Suprapubic skin (tissue), 4 donors: Measurements from ENCODE around the gene ALLC.

ENCODE experiments used
- CTCF ChIP-seq, 2 donors: fragments of 200-600 bp in 1 of 2; fragments of 450-650 bp in 1 of 2; sonication (generic) in 1 of 2; IDR thresholded peaks; one replicate each; pipeline ENCODE4 v1.5.1; 2016 to 2019; ENCODE audit warnings: antibody characterized with exemption in 2 of 2, mild to moderate bottlenecking in 1 of 2, moderate library complexity in 1 of 2
- EP300 ChIP-seq: sonication (generic); formaldehyde crosslinking; IDR thresholded peaks from one replicate; pipeline ENCODE4 v1.6.1; 2017; ENCODE audit warnings: antibody characterized with exemption
- POLR2AphosphoS5 ChIP-seq, 3 donors: sonication (generic); formaldehyde crosslinking; IDR thresholded peaks; one replicate each; pipeline ENCODE4 v1.6.1; 2017; ENCODE audit warnings: antibody characterized with exemption in 3 of 3

- TF ChIP-seq CTCF (IDR thresholded peaks at IDR 0.05) = no peak
- TF ChIP-seq EP300 = no peak
- no peak for TF ChIP-seq POLR2AphosphoS5 (IDR thresholded peaks at IDR 0.05)
Observed at GRCh38 chr2:3648652-3649177, 9.3 kb upstream of the ALLC start.
